Ectodermal cell (in vitro differentiated cells): ENCODE results near the gene GAL3ST2.
"Not testable (repeated sequence)": the region's sequence is repeated elsewhere in the genome, so short reads cannot be mapped to it uniquely, and the experiment has no call there.

ENCODE experiments used
- H3K27ac ChIP-seq: 2 replicates; pipeline ENCODE4 v1.7.0; 2013; ENCODE audit warnings: mild to moderate bottlenecking, low read depth, low read length; ENCODE audit not compliant: insufficient read depth, poor library complexity, severe bottlenecking
- H3K27me3 ChIP-seq: 2 replicates; pipeline ENCODE4 v1.7.0; 2013; ENCODE audit warnings: mild to moderate bottlenecking, low read length; ENCODE audit not compliant: insufficient read depth, control insufficient read depth, poor library complexity, severe bottlenecking
- H3K36me3 ChIP-seq: one replicate; pipeline ENCODE4 v1.7.0; 2013; ENCODE audit warnings: low read length; ENCODE audit not compliant: control insufficient read depth, insufficient read depth
- H3K4me1 ChIP-seq: one replicate; pipeline ENCODE4 v1.7.0; 2013; ENCODE audit warnings: low read length; ENCODE audit not compliant: control insufficient read depth, insufficient read depth
- H3K4me3 ChIP-seq: 2 replicates; pipeline ENCODE4 v1.7.0; 2013; ENCODE audit warnings: low read depth, low read length, control low read depth; ENCODE audit not compliant: insufficient read depth
- H3K9me3 ChIP-seq: 2 replicates; pipeline ENCODE4 v1.7.0; 2013; ENCODE audit warnings: mild to moderate bottlenecking, low read length, moderate library complexity; ENCODE audit not compliant: control insufficient read depth
- WGBS, 2 experiments: methylation state at CpG; one replicate each; pipeline ENCODE4 v1.1.7; 2013; ENCODE audit warnings: missing lambda C conversion rate in 2 of 2; 5-methylcytosine and 5-hydroxymethylcytosine counted together

Gene GAL3ST2

GRCh38 chr2:241800198-241800903 is 23.7 kb downstream of the GAL3ST2 start:
- not testable (repeated sequence) for H3K4me3 ChIP-seq, H3K9me3 ChIP-seq, H3K27ac ChIP-seq, H3K36me3 ChIP-seq
- WGBS, 2 experiments = 92 to 93% methylated on average over 35 of the region's 35 CpGs
- Histone ChIP-seq H3K4me1 (peaks cover 26% of the 10 kb centered on the region), H3K27me3 (peaks cover 32% of the 10 kb centered on the region)

- peaks cover 26% of the 10 kb centered on the region for H3K4me1 ChIP-seq
- H3K4me3 ChIP-seq = no peak overlapping the region
- no peaks in the 10 kb centered on the region for H3K36me3 ChIP-seq
- H3K27ac ChIP-seq = no peak overlapping the region
- H3K9me3 ChIP-seq = no peaks in the 10 kb centered on the region
- 80 to 81% methylated on average over 44 of the region's 44 CpGs for WGBS, 2 experiments
- H3K27me3 ChIP-seq = peaks cover 32% of the 10 kb centered on the region
Observed at GRCh38 chr2:241801611-241802420, 25.2 kb downstream of the GAL3ST2 start.

DNA sequence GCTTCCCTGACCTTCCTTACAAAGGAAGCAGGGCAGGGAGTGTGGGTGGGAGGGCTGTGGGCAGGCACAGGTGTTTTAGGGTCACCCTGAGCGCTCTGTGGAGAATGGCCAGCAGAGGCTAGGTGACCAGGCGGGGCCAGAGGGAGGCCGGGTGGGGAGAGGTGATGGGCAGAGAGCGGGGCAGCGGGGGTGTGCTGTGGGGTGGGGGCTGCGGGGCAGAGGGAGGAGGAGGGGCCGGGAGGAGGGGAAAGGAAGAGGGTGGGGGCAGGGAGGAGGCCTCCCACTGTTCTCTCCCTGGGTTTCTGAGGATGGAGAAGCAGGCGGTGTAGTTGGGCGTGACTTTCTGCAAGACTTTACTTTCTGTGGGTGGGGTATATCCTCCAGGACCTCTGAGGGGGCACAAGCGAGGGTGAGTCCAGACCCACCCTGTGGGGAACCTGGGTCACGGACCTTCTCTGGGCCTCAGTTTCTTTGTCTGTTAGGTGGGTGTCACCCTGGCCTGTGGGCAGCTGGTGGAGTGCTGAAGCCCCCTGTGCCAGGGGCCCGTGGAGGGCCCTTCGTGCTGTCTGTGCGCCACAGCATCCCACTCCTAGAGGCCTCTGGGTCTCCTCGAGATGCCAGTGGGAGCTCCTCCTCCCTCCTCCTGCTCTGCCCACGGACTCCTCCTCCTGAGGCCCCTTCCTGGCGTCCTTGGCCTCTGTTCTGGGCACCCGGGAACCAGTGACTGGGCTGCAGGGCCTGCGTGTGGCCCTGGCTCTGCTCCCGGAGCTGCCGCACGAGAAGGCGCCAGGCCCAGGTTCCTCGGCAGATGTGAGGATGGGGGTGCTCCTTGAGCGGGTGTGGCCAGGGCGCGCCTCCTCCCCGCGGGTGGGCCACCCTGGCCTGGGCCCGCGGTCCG is 26.0 kb downstream of the GAL3ST2 start:
- Histone ChIP-seq H3K27me3 (peaks cover 32% of the 10 kb centered on the region), H3K9me3 (no peaks in the 10 kb centered on the region), H3K4me3 (peak overlapping the region; percentile 40), H3K27ac (no peak overlapping the region), H3K4me1 (peaks cover 22% of the 10 kb centered on the region), H3K36me3 (no peaks in the 10 kb centered on the region)
- 82 to 85% methylated on average over 32 of the region's 32 CpGs for WGBS, 2 experiments

DNA sequence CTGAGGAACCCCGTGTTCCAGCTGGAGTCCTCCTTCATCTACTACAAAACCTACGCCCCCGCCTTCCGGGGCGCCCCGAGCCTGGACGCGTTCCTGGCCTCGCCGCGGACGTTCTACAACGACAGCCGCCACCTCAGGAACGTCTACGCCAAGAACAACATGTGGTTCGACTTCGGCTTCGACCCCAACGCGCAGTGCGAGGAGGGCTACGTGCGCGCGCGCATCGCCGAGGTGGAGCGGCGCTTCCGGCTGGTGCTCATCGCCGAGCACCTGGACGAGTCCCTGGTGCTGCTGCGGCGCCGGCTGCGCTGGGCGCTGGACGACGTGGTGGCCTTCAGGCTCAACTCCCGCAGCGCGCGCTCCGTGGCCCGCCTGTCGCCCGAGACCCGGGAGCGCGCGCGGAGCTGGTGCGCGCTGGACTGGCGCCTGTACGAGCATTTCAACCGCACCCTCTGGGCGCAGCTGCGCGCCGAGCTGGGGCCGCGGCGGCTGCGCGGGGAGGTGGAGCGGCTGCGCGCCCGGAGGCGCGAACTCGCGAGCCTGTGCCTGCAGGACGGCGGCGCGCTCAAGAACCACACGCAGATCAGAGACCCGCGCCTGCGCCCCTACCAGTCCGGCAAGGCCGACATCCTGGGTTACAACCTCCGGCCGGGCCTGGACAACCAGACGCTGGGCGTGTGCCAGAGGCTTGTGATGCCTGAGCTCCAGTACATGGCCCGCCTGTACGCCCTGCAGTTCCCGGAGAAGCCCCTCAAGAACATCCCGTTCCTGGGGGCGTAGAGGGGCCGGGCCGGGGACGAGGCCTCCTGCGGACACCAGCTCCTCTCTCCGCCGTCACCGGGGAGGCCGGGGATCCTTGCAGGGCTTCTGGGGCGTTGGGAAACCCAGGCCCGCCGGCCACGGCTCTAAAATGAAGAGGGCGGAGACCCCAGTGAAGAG is 27.0 kb downstream of the GAL3ST2 start:
- 10 to 11% methylated on average over 109 of the region's 109 CpGs for WGBS, 2 experiments
- peak overlapping the region; percentile 40 for H3K4me3 ChIP-seq
- no peaks in the 10 kb centered on the region for H3K36me3 ChIP-seq
- H3K9me3 ChIP-seq = no peaks in the 10 kb centered on the region
- no peak overlapping the region for H3K27ac ChIP-seq
- peaks cover 24% of the 10 kb centered on the region for H3K4me1 ChIP-seq
- H3K27me3 ChIP-seq = peaks cover 32% of the 10 kb centered on the region

- Histone ChIP-seq H3K4me3 (peak overlapping the region; percentile 40), H3K27me3 (peaks cover 32% of the 10 kb centered on the region), H3K36me3 (no peaks in the 10 kb centered on the region), H3K27ac (no peak overlapping the region), H3K4me1 (peaks cover 26% of the 10 kb centered on the region), H3K9me3 (no peaks in the 10 kb centered on the region)
- 20 to 21% methylated on average over 34 to 35 of the region's 35 CpGs for WGBS, 2 experiments
Observed at GRCh38 chr2:241804326-241805229, 28.0 kb downstream of the GAL3ST2 start.

DNA sequence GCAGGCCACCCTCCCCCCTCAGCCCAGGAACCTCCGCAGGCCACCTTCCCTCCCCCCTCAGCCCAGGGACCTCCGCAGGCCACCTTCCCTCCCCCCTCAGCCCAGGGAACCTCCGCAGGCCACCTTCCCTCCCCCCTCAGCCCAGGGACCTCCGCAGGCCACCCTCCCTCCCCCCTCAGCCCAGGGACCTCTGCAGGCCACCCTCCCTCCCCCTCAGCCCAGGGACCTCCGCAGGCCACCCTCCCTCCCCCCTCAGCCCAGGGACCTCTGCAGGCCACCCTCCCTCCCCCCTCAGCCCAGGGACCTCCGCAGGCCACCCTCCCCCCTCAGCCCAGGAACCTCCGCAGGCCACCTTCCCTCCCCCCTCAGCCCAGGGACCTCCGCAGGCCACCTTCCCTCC is 29.6 kb downstream of the GAL3ST2 start:
- Histone ChIP-seq H3K27me3 (peaks cover 32% of the 10 kb centered on the region), H3K4me1 (peaks cover 39% of the 10 kb centered on the region)
- not testable (repeated sequence) for H3K9me3 ChIP-seq, H3K4me3 ChIP-seq, H3K27ac ChIP-seq, H3K36me3 ChIP-seq
- WGBS, 2 experiments = no CpG with 5 or more reads among the region's 8 CpGs

DNA sequence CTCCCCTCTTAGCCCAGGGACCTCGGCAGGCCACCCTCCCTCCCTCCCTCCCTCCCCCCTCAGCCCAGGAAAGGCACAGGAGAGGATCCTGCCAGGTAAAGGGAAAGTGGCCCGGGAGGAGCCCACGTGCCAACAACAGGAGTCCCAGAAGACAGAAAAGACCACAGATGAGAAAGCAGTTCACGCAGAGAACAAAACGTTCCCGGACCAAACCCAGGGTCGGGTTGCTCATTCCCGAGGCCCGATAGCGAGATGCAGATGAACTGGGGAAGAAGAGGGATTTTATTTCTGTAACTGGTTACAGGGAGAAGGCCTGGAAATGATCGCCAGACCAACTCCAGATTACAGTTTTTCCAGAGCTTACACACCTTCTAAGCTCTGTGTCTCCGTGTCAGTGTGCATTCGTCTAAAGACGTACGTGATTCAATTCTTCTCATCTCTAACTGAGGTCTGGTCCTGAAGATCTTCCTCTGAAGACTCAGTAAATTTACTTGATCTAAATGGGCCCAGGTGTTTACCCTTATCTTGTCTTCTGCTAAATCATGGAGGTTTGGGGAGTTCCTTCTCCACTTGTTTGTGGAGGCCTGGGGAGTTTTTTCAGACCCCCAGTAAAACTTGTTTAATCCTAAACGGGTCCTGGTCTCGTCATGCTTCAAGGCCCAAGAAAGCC is 31.6 kb downstream of the GAL3ST2 start:
- WGBS, 2 experiments = 35 to 45% methylated on average over 17 of the region's 17 CpGs
- peak overlapping the region; percentile 36 for H3K27ac ChIP-seq

DNA sequence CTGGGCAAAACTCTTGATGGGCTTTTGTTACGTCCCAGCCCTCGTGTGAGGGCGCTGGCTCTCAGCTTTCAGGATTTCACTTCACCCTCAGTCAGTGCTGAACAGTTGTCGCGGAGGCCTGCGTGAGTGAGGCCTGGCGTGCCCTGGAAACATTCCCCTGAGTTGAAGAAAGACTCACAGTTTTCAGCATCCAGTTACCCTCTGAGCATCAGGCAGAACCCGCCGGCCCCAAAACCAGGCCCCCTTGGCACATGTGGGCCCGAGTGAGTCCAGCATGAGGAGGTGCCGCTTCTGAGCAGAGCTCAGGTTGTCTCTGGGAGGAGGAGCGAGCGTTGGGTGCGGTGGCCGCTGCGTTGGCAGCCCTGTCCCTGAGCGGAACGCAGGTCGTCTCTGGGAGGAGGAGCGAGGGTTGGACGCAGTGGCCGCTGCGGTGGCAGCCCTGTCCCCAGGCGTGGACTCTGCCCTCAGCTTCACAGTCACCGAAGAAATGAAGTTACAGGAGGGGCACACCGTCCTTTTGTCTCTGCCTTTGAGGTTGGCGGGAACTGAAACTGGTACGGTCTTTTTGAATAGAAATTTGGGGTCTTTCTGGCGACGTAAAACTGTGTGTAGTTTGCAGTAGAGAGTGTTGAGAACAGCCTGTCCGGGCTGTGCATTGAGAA is 32.2 kb downstream of the GAL3ST2 start, which contains the start of gene NEU4:
NEU4 (plus strand) TSS at position 473 of the 662 bp plus-strand sequence. CDS start 5,292 bp downstream, outside the sequence.
- Histone ChIP-seq H3K9me3 (no peaks in the 10 kb centered on the region), H3K36me3 (no peaks in the 10 kb centered on the region), H3K4me1 (peaks cover 31% of the 10 kb centered on the region), H3K27ac (peak within 1 kb of the TSS; percentile 36), H3K27me3 (peaks cover 12% of the 10 kb centered on the region), H3K4me3 (no peak within 1 kb of the TSS)
- WGBS, 2 experiments = 76 to 77% methylated on average over 31 of the region's 31 CpGs

More for the DNA sequence above, 31.6 kb downstream of the GAL3ST2 start:
- Histone ChIP-seq H3K27me3 (peaks cover 18% of the 10 kb centered on the region), H3K36me3 (no peaks in the 10 kb centered on the region), H3K9me3 (no peaks in the 10 kb centered on the region), H3K4me1 (peaks cover 35% of the 10 kb centered on the region), H3K4me3 (no peak overlapping the region)
